NT2/D1 (cell line): ENCODE measurements around the gene SYPL2.

ENCODE experiments used
- SUZ12 ChIP-seq: IDR thresholded peaks from 2 replicates; pipeline ENCODE4 v1.6.1; 2011; ENCODE audit not compliant: insufficient read length, insufficient read depth; ENCODE audit errors: extremely low read depth
- YY1 ChIP-seq: IDR thresholded peaks from 2 replicates; pipeline ENCODE4 v1.6.1; 2011; ENCODE audit not compliant: insufficient read length, insufficient read depth
- ZNF274 ChIP-seq: IDR thresholded peaks from 2 replicates; pipeline ENCODE4 v1.6.1; 2011; ENCODE audit warnings: mild to moderate bottlenecking, low read depth, low read length

- TF ChIP-seq SUZ12 (no peak), YY1 (no peak), ZNF274 (no peak)
These were observed 34.6 kb downstream of the SYPL2 start for GRCh38 chr1:109500941-109501381.
